HG02610 (cell line): ENCODE results near the gene PLD1.
"Not testable (repeated sequence)": the region's sequence is repeated elsewhere in the genome, so short reads cannot be mapped to it uniquely, and the experiment has no call there.

Source experiments
- ATAC-seq: cut with Tn5 transposase; IDR thresholded peaks from one replicate; pipeline ENCODE4 v1.9.1; 2021; ENCODE audit warnings: mild to moderate bottlenecking, moderate library complexity; ENCODE audit not compliant: unreplicated experiment

PLD1 gene

GRCh38 chr3:171749124-171749523, 61.2 kb downstream of the PLD1 start:
- ATAC-seq = no peak

- no peak for ATAC-seq
These were observed 62.0 kb downstream of the PLD1 start for GRCh38 chr3:171748064-171748924.

GRCh38 chr3:171747223-171747920, 62.9 kb downstream of the PLD1 start:
- no peak for ATAC-seq

- ATAC-seq = not testable (repeated sequence)
These were observed 63.7 kb downstream of the PLD1 start for GRCh38 chr3:171746320-171747222.

GRCh38 chr3:171745577-171746319, 64.5 kb downstream of the PLD1 start:
- ATAC-seq = no peak

- ATAC-seq = no peak
These were observed 66.0 kb downstream of the PLD1 start for GRCh38 chr3:171744158-171744741.

GRCh38 chr3:171743327-171744157, 66.7 kb downstream of the PLD1 start:
- ATAC-seq = no peak

GRCh38 chr3:171741377-171741776, 68.9 kb downstream of the PLD1 start:
- ATAC-seq = no peak

GRCh38 chr3:171736556-171736955, 73.7 kb downstream of the PLD1 start:
- ATAC-seq = no peak

GRCh38 chr3:171733561-171733960, 76.7 kb downstream of the PLD1 start:
- no peak for ATAC-seq

- no peak for ATAC-seq
These were observed 77.5 kb downstream of the PLD1 start for GRCh38 chr3:171732756-171733155.

GRCh38 chr3:171731691-171732090, 78.6 kb downstream of the PLD1 start:
- no peak for ATAC-seq

- no peak for ATAC-seq
These were observed 80.6 kb downstream of the PLD1 start for GRCh38 chr3:171729452-171730334.

GRCh38 chr3:171727288-171727687, 83.0 kb downstream of the PLD1 start:
- no peak for ATAC-seq

GRCh38 chr3:171718493-171719185, 91.6 kb downstream of the PLD1 start:
- ATAC-seq = no peak

GRCh38 chr3:171715155-171715554, 95.1 kb downstream of the PLD1 start:
- no peak for ATAC-seq

GRCh38 chr3:171712171-171712938, 97.9 kb downstream of the PLD1 start:
- ATAC-seq = no peak
